ENCODE results near the gene ZNG1F. TPM values are rescaled to one million over a fixed set of nuclear protein-coding genes. Genes with fewer than 3 reads are reported as not detected.
"Not testable (repeated sequence)": the region's sequence is repeated elsewhere in the genome, so short reads cannot be mapped to it uniquely, and the experiment has no call there.

ZNG1F gene
- total and polyA plus RNA-seq, 2 of the 4 experiments (the other 2 are of a cell fraction), result 3.4 to 6.5 TPM

GRCh38 chr9:41113348-41113747 is 75.8 kb downstream of the ZNG1F start:
- H2BK120ac ChIP-seq (ENCODE audit: low read depth, low read length); H4K5ac ChIP-seq (ENCODE audit: low read depth, low read length); H3K36me3 ChIP-seq (ENCODE audit: control insufficient read depth, insufficient read depth, low read length); H3K18ac ChIP-seq (ENCODE audit: low read depth, low read length); H3K9me1 ChIP-seq (ENCODE audit: insufficient read depth, low read length); H2AK9ac ChIP-seq (replicated peaks; ENCODE audit: low read depth, low read length, poor library complexity); H3K4me2 ChIP-seq (ENCODE audit: low read depth, low read length); H2BK5ac ChIP-seq (ENCODE audit: low read depth, low read length, poor library complexity, severe bottlenecking); H3K4me3 ChIP-seq (ENCODE audit: insufficient read depth, low read depth, low read length); H3K79me1 ChIP-seq (ENCODE audit: low read depth in 1 of 2, low read length in 2 of 2); BruUV-seq (replicated peaks); H4K91ac ChIP-seq (ENCODE audit: insufficient read depth, low read depth, low read length); H3K27ac ChIP-seq (ENCODE audit: insufficient read depth, low read length); intact Hi-C loops (cut with micrococcal nuclease); H4K8ac ChIP-seq (ENCODE audit: low read depth in 2 of 2, low read length in 2 of 2); H3K4me1 ChIP-seq (ENCODE audit: control insufficient read depth, insufficient read depth, low read length); POLR2A ChIA-PET (ENCODE audit: unreplicated experiment); H3K27me3 ChIP-seq (ENCODE audit: control insufficient read depth, insufficient read depth, low read length); H3K56ac ChIP-seq (ENCODE audit: extremely low read depth, insufficient read depth, low read length); in situ Hi-C loops (cut with MboI; ENCODE audit: low sequenced_read_pairs); H2BK15ac ChIP-seq (ENCODE audit: low read depth, low read length); H3K9me3 ChIP-seq (ENCODE audit: control insufficient read depth, insufficient read depth, low read length); H3K4ac ChIP-seq (ENCODE audit: low read depth, low read length); H3K14ac ChIP-seq (replicated peaks; ENCODE audit: low read depth, low read length); CTCF ChIA-PET; H2AK5ac ChIP-seq (ENCODE audit: low read depth, low read length); DNase-seq; H2AFZ ChIP-seq (replicated peaks; ENCODE audit: low read length, poor library complexity); H4K20me1 ChIP-seq (ENCODE audit: insufficient read depth, low read length); ATAC-seq (ENCODE audit: low read depth); H2BK20ac ChIP-seq (ENCODE audit: low read depth, low read length); H3K23ac ChIP-seq (ENCODE audit: low read depth, low read length); H3K9ac ChIP-seq (ENCODE audit: low read depth, low read length); dilution Hi-C loops (cut with HindIII; ENCODE audit: low sequenced_read_pairs, unreplicated experiment): not testable (repeated sequence)
- no CpG with 5 or more reads among the region's 14 CpGs for WGBS, 2 experiments (ENCODE audit: extremely low coverage in 2 of 2, insufficient read length in 1 of 2)

GRCh38 chr9:41111414-41111813 is 77.7 kb downstream of the ZNG1F start:
- H3K27ac ChIP-seq (ENCODE audit: insufficient read depth, low read length); H3K79me1 ChIP-seq (ENCODE audit: low read depth in 1 of 2, low read length in 2 of 2); H3K4me1 ChIP-seq (ENCODE audit: control insufficient read depth, insufficient read depth, low read length); H3K4me3 ChIP-seq (ENCODE audit: insufficient read depth, low read depth, low read length); POLR2A ChIA-PET (ENCODE audit: unreplicated experiment); H3K9ac ChIP-seq (ENCODE audit: low read depth, low read length); H2AK5ac ChIP-seq (ENCODE audit: low read depth, low read length); H3K18ac ChIP-seq (ENCODE audit: low read depth, low read length); BruUV-seq (replicated peaks); H2BK5ac ChIP-seq (ENCODE audit: low read depth, low read length, poor library complexity, severe bottlenecking); H3K23ac ChIP-seq (ENCODE audit: low read depth, low read length); H2AK9ac ChIP-seq (replicated peaks; ENCODE audit: low read depth, low read length, poor library complexity); H3K4ac ChIP-seq (ENCODE audit: low read depth, low read length); intact Hi-C loops (cut with micrococcal nuclease); H3K9me3 ChIP-seq (ENCODE audit: control insufficient read depth, insufficient read depth, low read length); H2BK15ac ChIP-seq (ENCODE audit: low read depth, low read length); H3K36me3 ChIP-seq (ENCODE audit: control insufficient read depth, insufficient read depth, low read length); H2BK120ac ChIP-seq (ENCODE audit: low read depth, low read length); H2AFZ ChIP-seq (replicated peaks; ENCODE audit: low read length, poor library complexity); H2BK20ac ChIP-seq (ENCODE audit: low read depth, low read length); dilution Hi-C loops (cut with HindIII; ENCODE audit: low sequenced_read_pairs, unreplicated experiment); H3K4me2 ChIP-seq (ENCODE audit: low read depth, low read length); ATAC-seq (ENCODE audit: low read depth); H4K91ac ChIP-seq (ENCODE audit: insufficient read depth, low read depth, low read length); CTCF ChIA-PET; in situ Hi-C loops (cut with MboI; ENCODE audit: low sequenced_read_pairs); H4K8ac ChIP-seq (ENCODE audit: low read depth in 2 of 2, low read length in 2 of 2); H4K5ac ChIP-seq (ENCODE audit: low read depth, low read length); H3K27me3 ChIP-seq (ENCODE audit: control insufficient read depth, insufficient read depth, low read length); H4K20me1 ChIP-seq (ENCODE audit: insufficient read depth, low read length); H3K56ac ChIP-seq (ENCODE audit: extremely low read depth, insufficient read depth, low read length); DNase-seq; H3K14ac ChIP-seq (replicated peaks; ENCODE audit: low read depth, low read length); H3K9me1 ChIP-seq (ENCODE audit: insufficient read depth, low read length): not testable (repeated sequence)
- WGBS, 2 experiments (ENCODE audit: extremely low coverage in 2 of 2, insufficient read length in 1 of 2), result no CpG with 5 or more reads among the region's 12 CpGs

All from IMR-90 (cell line).